NCI-H2171 (cell line): ENCODE results near the gene INF2.
A peak's percentile ranks its signal among the peaks of the same experiment; 100 is the strongest.
"Not testable (repeated sequence)": the region's sequence is repeated elsewhere in the genome, so short reads cannot be mapped to it uniquely, and the experiment has no call there.

Source experiments
- DNase-seq: peaks from one replicate; lab custom pipeline; 2025; lab: John Stamatoyannopoulos, UW

INF2 gene

GRCh38 chr14:104721505-104722431 is 32.4 kb downstream of the INF2 start:
- DNase-seq, result no peak

- no peak for DNase-seq
Observed at GRCh38 chr14:104722938-104723650, 33.7 kb downstream of the INF2 start.

- DNase-seq, result peak; percentile 39
Observed at GRCh38 chr14:104723651-104724406, 34.4 kb downstream of the INF2 start, which contains the start of gene ADSS1. Gene ADSS1 (plus strand): TSS chr14:104724229. CDS start chr14:104724271, 42 bp downstream.

- no peak for DNase-seq
Observed at GRCh38 chr14:104724407-104724980, 35.1 kb downstream of the INF2 start.

GRCh38 chr14:104724981-104725771 is 35.8 kb downstream of the INF2 start:
- DNase-seq, result no peak

GRCh38 chr14:104725772-104726548 is 36.5 kb downstream of the INF2 start:
- DNase-seq, result no peak

- DNase-seq, result no peak
Observed at GRCh38 chr14:104726600-104727451, 37.4 kb downstream of the INF2 start.

- no peak for DNase-seq
Observed at GRCh38 chr14:104728631-104729030, 39.2 kb downstream of the INF2 start.

- not testable (repeated sequence) for DNase-seq
Observed at GRCh38 chr14:104729176-104729834, 39.9 kb downstream of the INF2 start.

- no peak for DNase-seq
Observed at GRCh38 chr14:104729835-104730181, 40.4 kb downstream of the INF2 start.

- no peak for DNase-seq
Observed at GRCh38 chr14:104730487-104730886, 41.1 kb downstream of the INF2 start.

- DNase-seq, result peak; percentile 15
Observed at GRCh38 chr14:104731320-104732294, 42.2 kb downstream of the INF2 start.

- no peak for DNase-seq
Observed at GRCh38 chr14:104732355-104732804, 43.0 kb downstream of the INF2 start.

GRCh38 chr14:104732931-104733681 is 43.7 kb downstream of the INF2 start:
- DNase-seq, result no peak

- DNase-seq, result no peak
Observed at GRCh38 chr14:104734051-104734587, 44.7 kb downstream of the INF2 start.

- no peak for DNase-seq
Observed at GRCh38 chr14:104734601-104734990, 45.2 kb downstream of the INF2 start.
